ENCODE measurements around the gene ANKUB1.

The ANKUB1 gene

GRCh38 chr3:149810846-149811245, 18.5 kb upstream of the ANKUB1 start:
- Histone ChIP-seq H3K9me3 (ENCODE audit: control insufficient read depth in 2 of 2, low read length in 2 of 2) (no peaks in the 10 kb centered on the region), H3K9ac (ENCODE audit: low read depth in 1 of 2, low read length in 2 of 2) (no peak overlapping the region), H3K27me3 (ENCODE audit: control insufficient read depth in 2 of 2, insufficient read depth in 2 of 2, low read length in 2 of 2) (no peaks in the 10 kb centered on the region), H3K4me3 (ENCODE audit: low read length in 2 of 2) (no peak overlapping the region), H3K36me3 (ENCODE audit: control insufficient read depth in 2 of 2, insufficient read depth in 2 of 2, low read length in 2 of 2) (no peaks in the 10 kb centered on the region), H3K4me1 (ENCODE audit: control insufficient read depth in 2 of 2, insufficient read depth in 2 of 2, low read length in 2 of 2) (peaks cover 16% of the 10 kb centered on the region in 2 donors), H3K27ac (ENCODE audit: low read depth in 2 of 2, low read length in 2 of 2) (no peak overlapping the region)

DNA sequence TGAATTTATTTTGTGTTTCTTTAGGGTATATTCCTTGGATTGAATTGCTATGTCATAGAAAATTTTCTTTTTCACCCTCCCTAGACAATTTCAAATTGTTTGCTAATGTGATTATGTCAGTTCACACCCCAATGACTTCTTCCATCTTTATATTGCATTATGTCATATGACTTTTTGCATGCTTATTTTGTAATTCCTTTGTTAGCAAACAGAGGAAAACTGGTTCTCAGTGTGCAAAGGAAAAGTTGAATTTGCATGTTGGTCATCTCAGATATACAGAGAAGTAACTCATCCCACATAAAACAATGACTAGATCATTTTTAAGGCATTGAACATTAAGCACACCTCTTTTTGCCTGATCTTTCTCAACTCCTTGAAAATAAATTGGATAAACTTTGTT, 17.3 kb upstream of the ANKUB1 start:
- Histone ChIP-seq H3K4me3 (ENCODE audit: low read length in 2 of 2) (no peak overlapping the region), H3K4me1 (ENCODE audit: control insufficient read depth in 2 of 2, insufficient read depth in 2 of 2, low read length in 2 of 2) (peaks cover 10 to 11% of the 10 kb centered on the region in 2 donors), H3K36me3 (ENCODE audit: control insufficient read depth in 2 of 2, insufficient read depth in 2 of 2, low read length in 2 of 2) (no peaks in the 10 kb centered on the region), H3K9ac (ENCODE audit: low read depth in 1 of 2, low read length in 2 of 2) (no peak overlapping the region), H3K9me3 (ENCODE audit: control insufficient read depth in 2 of 2, low read length in 2 of 2) (no peaks in the 10 kb centered on the region), H3K27ac (ENCODE audit: low read depth in 2 of 2, low read length in 2 of 2) (no peak overlapping the region), H3K27me3 (ENCODE audit: control insufficient read depth in 2 of 2, insufficient read depth in 2 of 2, low read length in 2 of 2) (no peaks in the 10 kb centered on the region)

- Histone ChIP-seq H3K4me3 (ENCODE audit: low read length in 2 of 2) (no peak overlapping the region), H3K9ac (ENCODE audit: low read depth in 1 of 2, low read length in 2 of 2) (no peak overlapping the region), H3K36me3 (ENCODE audit: control insufficient read depth in 2 of 2, insufficient read depth in 2 of 2, low read length in 2 of 2) (no peaks in the 10 kb centered on the region), H3K27ac (ENCODE audit: low read depth in 2 of 2, low read length in 2 of 2) (no peak overlapping the region), H3K27me3 (ENCODE audit: control insufficient read depth in 2 of 2, insufficient read depth in 2 of 2, low read length in 2 of 2) (no peaks in the 10 kb centered on the region), H3K4me1 (ENCODE audit: control insufficient read depth in 2 of 2, insufficient read depth in 2 of 2, low read length in 2 of 2) (peaks cover 6% of the 10 kb centered on the region in 2 donors), H3K9me3 (ENCODE audit: control insufficient read depth in 2 of 2, low read length in 2 of 2) (no peaks in the 10 kb centered on the region)
Measured at GRCh38 chr3:149808209-149808829, 16.0 kb upstream of the ANKUB1 start.

DNA sequence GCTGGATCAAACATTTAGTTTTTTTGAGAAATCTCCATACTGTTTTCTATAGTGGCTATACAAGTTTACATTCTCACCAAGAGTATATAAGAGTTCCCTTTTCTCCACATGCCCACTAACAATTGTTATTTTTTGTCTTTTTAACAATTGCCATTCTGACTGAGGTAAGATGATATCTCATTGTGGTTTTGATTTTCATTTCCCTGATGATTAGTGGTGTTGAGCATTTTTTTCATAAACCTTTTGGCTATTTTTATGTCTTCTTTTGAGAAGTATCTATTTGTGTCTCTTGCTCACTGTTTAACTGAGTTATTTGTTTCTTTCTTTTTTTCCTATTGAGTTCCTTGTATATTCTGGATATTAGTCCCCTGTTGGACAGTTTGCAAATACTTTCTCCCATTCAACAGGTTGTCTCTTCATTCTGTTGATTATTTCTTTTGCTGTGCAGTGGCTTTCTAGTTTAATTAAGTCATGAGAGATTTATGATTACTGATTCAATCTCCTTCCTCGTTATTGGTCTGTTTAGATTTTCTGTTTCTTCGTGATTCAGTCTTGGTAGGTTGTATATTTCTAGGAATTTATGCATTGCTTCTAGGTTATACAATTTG, 13.9 kb upstream of the ANKUB1 start:
- Histone ChIP-seq H3K4me1 (ENCODE audit: control insufficient read depth in 2 of 2, insufficient read depth in 2 of 2, low read length in 2 of 2) (no peaks in the 10 kb centered on the region), H3K4me3 (ENCODE audit: low read length in 2 of 2) (no peak overlapping the region), H3K9ac (ENCODE audit: low read depth in 1 of 2, low read length in 2 of 2) (no peak overlapping the region), H3K27me3 (ENCODE audit: control insufficient read depth in 2 of 2, insufficient read depth in 2 of 2, low read length in 2 of 2) (no peaks in the 10 kb centered on the region), H3K27ac (ENCODE audit: low read depth in 2 of 2, low read length in 2 of 2) (no peak overlapping the region), H3K9me3 (ENCODE audit: control insufficient read depth in 2 of 2, low read length in 2 of 2) (no peaks in the 10 kb centered on the region), H3K36me3 (ENCODE audit: control insufficient read depth in 2 of 2, insufficient read depth in 2 of 2, low read length in 2 of 2) (no peaks in the 10 kb centered on the region)

DNA sequence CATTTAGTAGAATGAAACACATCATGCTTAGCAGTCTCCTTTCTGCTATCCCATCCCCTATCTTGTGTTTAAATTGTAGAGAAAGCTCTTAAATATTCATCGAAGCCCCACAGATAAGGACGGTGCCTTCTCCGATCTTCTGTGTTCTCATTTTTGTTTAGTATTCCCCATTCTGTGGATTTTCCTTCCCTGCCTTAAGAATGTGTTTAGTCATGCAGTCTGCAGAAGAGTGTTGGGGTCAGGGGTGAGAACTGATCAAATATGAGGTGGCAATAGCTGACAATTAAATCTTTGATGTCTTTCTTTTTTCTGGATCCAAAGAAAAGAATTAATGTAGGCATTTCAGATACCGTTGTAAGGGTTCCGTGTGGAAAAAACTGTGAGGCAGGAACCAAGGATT, 9.3 kb upstream of the ANKUB1 start:
- no peaks in the 10 kb centered on the region for H3K36me3 ChIP-seq (ENCODE audit: control insufficient read depth in 2 of 2, insufficient read depth in 2 of 2, low read length in 2 of 2)
- no peak overlapping the region for H3K9ac ChIP-seq (ENCODE audit: low read depth in 1 of 2, low read length in 2 of 2)
- H3K4me3 ChIP-seq (ENCODE audit: low read length in 2 of 2): no peak overlapping the region
- H3K4me1 ChIP-seq (ENCODE audit: control insufficient read depth in 2 of 2, insufficient read depth in 2 of 2, low read length in 2 of 2): no peaks in the 10 kb centered on the region
- no peaks in the 10 kb centered on the region for H3K9me3 ChIP-seq (ENCODE audit: control insufficient read depth in 2 of 2, low read length in 2 of 2)
- H3K27me3 ChIP-seq (ENCODE audit: control insufficient read depth in 2 of 2, insufficient read depth in 2 of 2, low read length in 2 of 2): no peaks in the 10 kb centered on the region
- H3K27ac ChIP-seq (ENCODE audit: low read depth in 2 of 2, low read length in 2 of 2): no peak overlapping the region

- Histone ChIP-seq H3K4me1 (ENCODE audit: control insufficient read depth in 2 of 2, insufficient read depth in 2 of 2, low read length in 2 of 2) (no peaks in the 10 kb centered on the region), H3K36me3 (ENCODE audit: control insufficient read depth in 2 of 2, insufficient read depth in 2 of 2, low read length in 2 of 2) (no peaks in the 10 kb centered on the region), H3K9me3 (ENCODE audit: control insufficient read depth in 2 of 2, low read length in 2 of 2) (no peaks in the 10 kb centered on the region), H3K4me3 (ENCODE audit: low read length in 2 of 2) (no peak overlapping the region), H3K27me3 (ENCODE audit: control insufficient read depth in 2 of 2, insufficient read depth in 2 of 2, low read length in 2 of 2) (no peaks in the 10 kb centered on the region), H3K27ac (ENCODE audit: low read depth in 2 of 2, low read length in 2 of 2) (no peak overlapping the region), H3K9ac (ENCODE audit: low read depth in 1 of 2, low read length in 2 of 2) (no peak overlapping the region)
Measured at GRCh38 chr3:149801195-149801594, 8.8 kb upstream of the ANKUB1 start.

- Histone ChIP-seq H3K27me3 (ENCODE audit: control insufficient read depth in 2 of 2, insufficient read depth in 2 of 2, low read length in 2 of 2) (no peaks in the 10 kb centered on the region), H3K9me3 (ENCODE audit: control insufficient read depth in 2 of 2, low read length in 2 of 2) (no peaks in the 10 kb centered on the region), H3K27ac (ENCODE audit: low read depth in 2 of 2, low read length in 2 of 2) (no peak overlapping the region), H3K4me1 (ENCODE audit: control insufficient read depth in 2 of 2, insufficient read depth in 2 of 2, low read length in 2 of 2) (no peaks in the 10 kb centered on the region), H3K4me3 (ENCODE audit: low read length in 2 of 2) (no peak overlapping the region), H3K9ac (ENCODE audit: low read depth in 1 of 2, low read length in 2 of 2) (no peak overlapping the region), H3K36me3 (ENCODE audit: control insufficient read depth in 2 of 2, insufficient read depth in 2 of 2, low read length in 2 of 2) (no peaks in the 10 kb centered on the region)
Measured at GRCh38 chr3:149800693-149801092, 8.3 kb upstream of the ANKUB1 start.

GRCh38 chr3:149796026-149796425, 3.7 kb upstream of the ANKUB1 start:
- Histone ChIP-seq H3K27ac (ENCODE audit: low read depth in 2 of 2, low read length in 2 of 2) (no peak overlapping the region), H3K36me3 (ENCODE audit: control insufficient read depth in 2 of 2, insufficient read depth in 2 of 2, low read length in 2 of 2) (no peaks in the 10 kb centered on the region), H3K9me3 (ENCODE audit: control insufficient read depth in 2 of 2, low read length in 2 of 2) (no peaks in the 10 kb centered on the region), H3K4me1 (ENCODE audit: control insufficient read depth in 2 of 2, insufficient read depth in 2 of 2, low read length in 2 of 2) (no peaks in the 10 kb centered on the region), H3K27me3 (ENCODE audit: control insufficient read depth in 2 of 2, insufficient read depth in 2 of 2, low read length in 2 of 2) (no peaks in the 10 kb centered on the region), H3K4me3 (ENCODE audit: low read length in 2 of 2) (no peak overlapping the region), H3K9ac (ENCODE audit: low read depth in 1 of 2, low read length in 2 of 2) (no peak overlapping the region)

- no peaks in the 10 kb centered on the region for H3K4me1 ChIP-seq (ENCODE audit: control insufficient read depth in 2 of 2, insufficient read depth in 2 of 2, low read length in 2 of 2)
- H3K4me3 ChIP-seq (ENCODE audit: low read length in 2 of 2): no peak overlapping the region
- H3K27ac ChIP-seq (ENCODE audit: low read depth in 2 of 2, low read length in 2 of 2): no peak overlapping the region
- H3K9ac ChIP-seq (ENCODE audit: low read depth in 1 of 2, low read length in 2 of 2): no peak overlapping the region
- H3K9me3 ChIP-seq (ENCODE audit: control insufficient read depth in 2 of 2, low read length in 2 of 2): no peaks in the 10 kb centered on the region
- peaks cover 0 to 3% of the 10 kb centered on the region in 2 donors for H3K27me3 ChIP-seq (ENCODE audit: control insufficient read depth in 2 of 2, insufficient read depth in 2 of 2, low read length in 2 of 2)
- no peaks in the 10 kb centered on the region for H3K36me3 ChIP-seq (ENCODE audit: control insufficient read depth in 2 of 2, insufficient read depth in 2 of 2, low read length in 2 of 2)
Measured at GRCh38 chr3:149790698-149791097, 1.7 kb downstream of the ANKUB1 start.

DNA sequence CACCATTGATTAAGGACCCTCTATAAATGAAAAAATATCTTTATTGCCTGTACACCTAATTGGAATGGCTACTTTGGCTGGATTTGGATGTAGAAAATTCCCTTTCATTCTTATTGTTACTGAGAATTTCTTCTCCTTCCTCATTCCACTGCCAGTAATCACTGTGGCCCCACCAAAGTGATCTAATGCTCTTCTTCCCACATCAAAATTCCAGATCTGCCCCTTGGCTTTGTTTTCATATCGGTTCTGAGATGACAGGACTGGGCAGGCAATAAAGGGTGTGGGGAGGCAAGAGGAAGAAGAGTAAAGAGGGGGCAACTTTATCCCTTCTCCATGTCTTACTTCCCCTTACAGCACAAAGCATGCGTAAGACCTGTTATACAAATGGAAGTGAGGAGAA, 2.1 kb downstream of the ANKUB1 start:
- Histone ChIP-seq H3K27me3 (ENCODE audit: control insufficient read depth in 2 of 2, insufficient read depth in 2 of 2, low read length in 2 of 2) (peaks cover 0 to 3% of the 10 kb centered on the region in 2 donors), H3K4me1 (ENCODE audit: control insufficient read depth in 2 of 2, insufficient read depth in 2 of 2, low read length in 2 of 2) (no peaks in the 10 kb centered on the region), H3K9ac (ENCODE audit: low read depth in 1 of 2, low read length in 2 of 2) (no peak overlapping the region), H3K9me3 (ENCODE audit: control insufficient read depth in 2 of 2, low read length in 2 of 2) (no peaks in the 10 kb centered on the region), H3K4me3 (ENCODE audit: low read length in 2 of 2) (no peak overlapping the region), H3K36me3 (ENCODE audit: control insufficient read depth in 2 of 2, insufficient read depth in 2 of 2, low read length in 2 of 2) (no peaks in the 10 kb centered on the region), H3K27ac (ENCODE audit: low read depth in 2 of 2, low read length in 2 of 2) (no peak overlapping the region)

Data from mucosa of rectum (tissue), 2 donors.